ENCODE results near the gene DLG5. TPM values are rescaled to one million over a fixed set of nuclear protein-coding genes. Genes with fewer than 3 reads are reported as not detected.
A peak's percentile ranks its signal among the peaks of the same experiment; 100 is the strongest.

The DLG5 gene
- total RNA-seq, 1 donor from 2014 or later = 32.9 TPM

GRCh38 chr10:77877441-77878344 lies 48.9 kb downstream of the DLG5 start:
- Histone ChIP-seq H3K27me3 (no peaks in the 10 kb centered on the region), H3K4me1 (peaks cover 7 to 32% of the 10 kb centered on the region in 2 donors), H3K9me3 (no peaks in the 10 kb centered on the region), H3K36me3 (no peaks in the 10 kb centered on the region), H3K4me3 (peak overlapping the region in 1 of 2 donors; percentile 29), H3K27ac (no peak overlapping the region)
- intact Hi-C loops (cut with DNase I) = no loop called here
- no peak for TF ChIP-seq CTCF (IDR thresholded peaks at IDR 0.05)
- no peak for DNase-seq (ENCODE audit: low spot score in 2 of 2)

GRCh38 chr10:77875730-77876129 lies 50.8 kb downstream of the DLG5 start:
- no peaks in the 10 kb centered on the region for H3K27me3 ChIP-seq
- peaks cover 7 to 35% of the 10 kb centered on the region in 2 donors for H3K4me1 ChIP-seq
- intact Hi-C loops (cut with DNase I) = no loop called here
- TF ChIP-seq CTCF (IDR thresholded peaks at IDR 0.05) = no peak
- no peak overlapping the region for H3K4me3 ChIP-seq
- H3K36me3 ChIP-seq = no peaks in the 10 kb centered on the region
- no peak overlapping the region for H3K27ac ChIP-seq
- H3K9me3 ChIP-seq = no peaks in the 10 kb centered on the region
- DNase-seq (ENCODE audit: low spot score in 2 of 2) = no peak

GRCh38 chr10:77874872-77875271 lies 51.7 kb downstream of the DLG5 start:
- H3K27ac ChIP-seq = no peak overlapping the region
- intact Hi-C loops (cut with DNase I) = no loop called here
- DNase-seq (ENCODE audit: low spot score in 2 of 2) = no peak
- peaks cover 7 to 35% of the 10 kb centered on the region in 2 donors for H3K4me1 ChIP-seq
- H3K9me3 ChIP-seq = no peaks in the 10 kb centered on the region
- TF ChIP-seq CTCF (IDR thresholded peaks at IDR 0.05) = no peak
- H3K4me3 ChIP-seq = no peak overlapping the region
- H3K36me3 ChIP-seq = no peaks in the 10 kb centered on the region
- H3K27me3 ChIP-seq = no peaks in the 10 kb centered on the region

- Histone ChIP-seq H3K27ac (peak overlapping the region; percentile 25 to 63), H3K27me3 (no peaks in the 10 kb centered on the region), H3K4me1 (peaks cover 7 to 31% of the 10 kb centered on the region in 2 donors), H3K9me3 (no peaks in the 10 kb centered on the region), H3K36me3 (no peaks in the 10 kb centered on the region), H3K4me3 (no peak overlapping the region)
- intact Hi-C loops (cut with DNase I) = no loop called here
- no peak for TF ChIP-seq CTCF (IDR thresholded peaks at IDR 0.05)
- DNase-seq (ENCODE audit: low spot score in 2 of 2) = no peak
These were observed 52.8 kb downstream of the DLG5 start for GRCh38 chr10:77873536-77874380.

GRCh38 chr10:77872947-77873535 lies 53.5 kb downstream of the DLG5 start:
- Histone ChIP-seq H3K36me3 (no peaks in the 10 kb centered on the region), H3K27me3 (no peaks in the 10 kb centered on the region), H3K4me3 (no peak overlapping the region), H3K4me1 (peaks cover 6 to 24% of the 10 kb centered on the region in 2 donors), H3K27ac (peak overlapping the region in 1 of 2 donors; percentile 63), H3K9me3 (no peaks in the 10 kb centered on the region)
- DNase-seq (ENCODE audit: low spot score in 2 of 2) = no peak
- intact Hi-C loops (cut with DNase I) = no loop called here
- TF ChIP-seq CTCF (IDR thresholded peaks at IDR 0.05) = no peak
